Right atrium auricular region (tissue), 2 donors: ENCODE data around the gene PITX2. TPM values are rescaled to one million over a fixed set of nuclear protein-coding genes. Genes with fewer than 3 reads are reported as not detected.
A peak's percentile ranks its signal among the peaks of the same experiment; 100 is the strongest.

ENCODE experiments used
- DNase-seq: peaks from one replicate; pipeline ENCODE4 v3.0.0-alpha.2; 2019; ENCODE audit warnings: low spot score
- H3K27ac ChIP-seq, 2 donors: fragments of 200-600 bp; sonication (generic); 1 replicate in 1 of 2; 2 replicates in 1 of 2; pipeline ENCODE4 v1.5.1; 2016 to 2019
- H3K27me3 ChIP-seq, 2 donors: fragments of 200-600 bp; sonication (generic); one replicate each; pipeline versions ENCODE4 v1.5.1 to v1.6.0; 2017 to 2019
- H3K36me3 ChIP-seq: fragments of 200-600 bp; sonication (generic); one replicate; pipeline ENCODE4 v1.5.1; 2016
- H3K4me1 ChIP-seq, 2 donors: fragments of 200-600 bp; sonication (generic); one replicate each; pipeline versions ENCODE4 v1.5.1 to v1.6.0; 2017 to 2019
- H3K4me3 ChIP-seq, 2 donors: fragments of 200-600 bp; sonication (generic); 1 replicate in 1 of 2; 2 replicates in 1 of 2; pipeline ENCODE4 v1.5.1; 2017 to 2019; ENCODE audit warnings: mild to moderate bottlenecking in 1 of 2, moderate library complexity in 1 of 2
- H3K9me3 ChIP-seq, 2 donors: fragments of 200-600 bp; sonication (generic); one replicate each; pipeline ENCODE4 v1.5.1; 2019
- CTCF ChIP-seq, 2 donors: fragments of 200-600 bp; sonication (generic); IDR thresholded peaks; one replicate each; pipeline ENCODE4 v1.5.1; 2019; ENCODE audit warnings: antibody characterized with exemption in 2 of 2
- total RNA-seq, 2 donors: library from RNA; depleted of rRNA; stranded (reverse); fragments of >200 nt; gene quantifications; one replicate each; pipeline ENCODE4 v1.1.0, GENCODE V29; 2016

PITX2 gene
- 10 to 100 TPM in 1 of 2 donors, under 1 TPM in 1; 0.24 to 25.4 TPM for total RNA-seq

- no peak for TF ChIP-seq CTCF (IDR thresholded peaks at IDR 0.05)
- Histone ChIP-seq H3K4me1 (peaks cover 0 to 29% of the 10 kb centered on the region in 2 donors), H3K27me3 (peaks cover 5 to 14% of the 10 kb centered on the region in 2 donors), H3K27ac (peak within 1 kb of the TSS; percentile 84 to 92), H3K9me3 (no peaks in the 10 kb centered on the region), H3K36me3 (no peaks in the 10 kb centered on the region), H3K4me3 (peak within 1 kb of the TSS; percentile 50 to 62)
- peak; percentile 66 for DNase-seq
Measured at GRCh38 chr4:110622841-110623717, at the start of gene PITX2. Gene PITX2, minus strand, starts transcription at chr4:110623077. Its CDS starts 617 bp downstream, at chr4:110622460.

GRCh38 chr4:110671679-110672078, 48.8 kb upstream of the PITX2 start:
- H3K4me3 ChIP-seq = no peak overlapping the region
- no peaks in the 10 kb centered on the region for H3K27me3 ChIP-seq
- TF ChIP-seq CTCF (IDR thresholded peaks at IDR 0.05) = no peak
- H3K27ac ChIP-seq = no peak overlapping the region
- no peaks in the 10 kb centered on the region for H3K9me3 ChIP-seq
- no peak for DNase-seq
- H3K36me3 ChIP-seq = no peaks in the 10 kb centered on the region
- no peaks in the 10 kb centered on the region for H3K4me1 ChIP-seq

GRCh38 chr4:110669663-110670062, 46.8 kb upstream of the PITX2 start:
- Histone ChIP-seq H3K36me3 (no peaks in the 10 kb centered on the region), H3K4me1 (no peaks in the 10 kb centered on the region), H3K9me3 (no peaks in the 10 kb centered on the region), H3K27ac (no peak overlapping the region), H3K27me3 (no peaks in the 10 kb centered on the region), H3K4me3 (no peak overlapping the region)
- TF ChIP-seq CTCF (IDR thresholded peaks at IDR 0.05) = no peak
- DNase-seq = no peak

GRCh38 chr4:110668463-110669235, 45.8 kb upstream of the PITX2 start:
- DNase-seq = no peak
- Histone ChIP-seq H3K9me3 (no peaks in the 10 kb centered on the region), H3K27me3 (no peaks in the 10 kb centered on the region), H3K27ac (no peak overlapping the region), H3K4me1 (no peaks in the 10 kb centered on the region), H3K4me3 (no peak overlapping the region), H3K36me3 (no peaks in the 10 kb centered on the region)
- no peak for TF ChIP-seq CTCF (IDR thresholded peaks at IDR 0.05)

- DNase-seq = no peak
- no peaks in the 10 kb centered on the region for H3K4me1 ChIP-seq
- H3K36me3 ChIP-seq = no peaks in the 10 kb centered on the region
- H3K9me3 ChIP-seq = no peaks in the 10 kb centered on the region
- TF ChIP-seq CTCF (IDR thresholded peaks at IDR 0.05) = no peak
- no peaks in the 10 kb centered on the region for H3K27me3 ChIP-seq
- H3K4me3 ChIP-seq = no peak overlapping the region
- no peak overlapping the region for H3K27ac ChIP-seq
Measured at GRCh38 chr4:110667670-110668069, 44.8 kb upstream of the PITX2 start.
